ENCODE data around the gene IGFN1.
"Not testable (repeated sequence)": the region's sequence is repeated elsewhere in the genome, so short reads cannot be mapped to it uniquely, and the experiment has no call there.

The IGFN1 gene

GRCh38 chr1:201218409-201218808, 27.8 kb downstream of the IGFN1 start:
- DNase-seq, result no peak

- DNase-seq, result no peak
These were observed 29.1 kb downstream of the IGFN1 start for GRCh38 chr1:201219481-201220387.

- DNase-seq, result no peak
These were observed 29.7 kb downstream of the IGFN1 start for GRCh38 chr1:201220388-201220715.

GRCh38 chr1:201221201-201221846, 30.7 kb downstream of the IGFN1 start:
- no peak for DNase-seq

- DNase-seq, result no peak
These were observed 31.5 kb downstream of the IGFN1 start for GRCh38 chr1:201222125-201222524.

GRCh38 chr1:201223852-201224665, 33.4 kb downstream of the IGFN1 start:
- no peak for DNase-seq

GRCh38 chr1:201224666-201225370, 34.2 kb downstream of the IGFN1 start:
- no peak for DNase-seq

GRCh38 chr1:201226178-201226514, 35.5 kb downstream of the IGFN1 start:
- no peak for DNase-seq

- DNase-seq, result no peak
These were observed 36.4 kb downstream of the IGFN1 start for GRCh38 chr1:201226859-201227488.

GRCh38 chr1:201228011-201228983, 37.7 kb downstream of the IGFN1 start:
- DNase-seq, result no peak

- DNase-seq, result no peak
These were observed 38.5 kb downstream of the IGFN1 start for GRCh38 chr1:201229095-201229494.

GRCh38 chr1:201229771-201230635, 39.4 kb downstream of the IGFN1 start:
- no peak for DNase-seq

GRCh38 chr1:201230676-201231075, 40.1 kb downstream of the IGFN1 start:
- DNase-seq, result no peak

- DNase-seq, result not testable (repeated sequence)
These were observed 49.0 kb downstream of the IGFN1 start for GRCh38 chr1:201239646-201240045.

- DNase-seq, result no peak
These were observed 49.5 kb downstream of the IGFN1 start for GRCh38 chr1:201240171-201240570.

- DNase-seq, result no peak
These were observed 51.1 kb downstream of the IGFN1 start for GRCh38 chr1:201241736-201242135.

- DNase-seq, result no peak
These were observed 54.5 kb downstream of the IGFN1 start for GRCh38 chr1:201245082-201245481.

GRCh38 chr1:201248721-201249559, 58.3 kb downstream of the IGFN1 start:
- no peak for DNase-seq

- DNase-seq, result no peak
These were observed 59.8 kb downstream of the IGFN1 start for GRCh38 chr1:201250326-201251011.

Measured in SW 1271 (cell line).